HCT116 (cell line): ENCODE results near the gene PIBF1. TPM values are rescaled to one million over a fixed set of nuclear protein-coding genes. Genes with fewer than 3 reads are reported as not detected.

Source experiments
- ATAC-seq: fragments of 200-7000 bp; cut with Tn5 transposase; 2 replicates; pipeline ENCODE4 v1.9.1; 2020; ENCODE audit warnings: mild to moderate bottlenecking, moderate library complexity
- BruUV-seq: library from RNA; stranded (reverse); fragments of 400-500 nt; replicated peaks from 2 replicates; lab custom pipeline; 2021; lab: Mats Ljungman, UMichigan
- CTCF ChIA-PET: fragments of 300-600 bp; sonication (Branson Sonifier 250); formaldehyde crosslinking; loops from one replicate; lab custom pipeline; 2021; ENCODE audit warnings: antibody characterized with exemption; lab: Charles Lee
- POLR2A ChIA-PET: fragments of 300-600, 350-600 bp; sonication (Branson Sonifier 250); formaldehyde crosslinking; loops from one replicate; lab custom pipeline; 2021; ENCODE audit warnings: antibody characterized with exemption; lab: Charles Lee
- RAD21 ChIA-PET, 2 experiments: fragments of 300-600 bp; sonication (Branson Sonifier 250); formaldehyde crosslinking; loops; one replicate each; lab custom pipeline; 2023; ENCODE audit warnings: low total read pairs in 2 of 2; ENCODE audit not compliant: uncharacterized antibody in 2 of 2, unreplicated experiment in 2 of 2, low non-redundant PET in 1 of 2; lab: Charles Lee
- DNase-seq: peaks from one replicate; pipeline ENCODE4 v3.0.0-alpha.2; 2010; ENCODE audit warnings: low read depth, low spot score
- H2AFZ ChIP-seq: fragments of 200-600 bp; shearing (Covaris generic), sonication (generic); 2 replicates; pipeline ENCODE4 v1.6.1; 2017; ENCODE audit warnings: low read depth, mixed run types, mixed read lengths, antibody characterized with exemption, low read length; ENCODE audit not compliant: poor library complexity, severe bottlenecking
- H3K27ac ChIP-seq: 2 replicates; pipeline ENCODE4 v1.5.1; 2012; ENCODE audit warnings: low read depth, low read length
- H3K27me3 ChIP-seq: fragments of 200-600 bp; sonication (generic); 2 replicates; pipeline ENCODE4 v1.6.1; 2016; ENCODE audit warnings: mixed run types, low read length, mixed read lengths; ENCODE audit not compliant: insufficient read depth
- H3K36me3 ChIP-seq, 2 experiments: fragments of 200-500 bp in 1 of 2; fragments of 200-600 bp in 1 of 2; sonication (Bioruptor generic) in 1 of 2; sonication (generic) in 1 of 2; 2 replicates each; pipeline versions ENCODE4 v1.5.1 to v1.6.1; 2014 to 2016; ENCODE audit warnings: low read length in 2 of 2, inconsistent platforms in 1 of 2, mixed read lengths in 1 of 2, mixed run types in 1 of 2; ENCODE audit not compliant: insufficient read depth in 2 of 2, control insufficient read depth in 1 of 2
- H3K4me1 ChIP-seq, 2 experiments: fragments of 200-600 bp in 1 of 2; sonication (generic) in 1 of 2; 2 replicates each; pipeline versions ENCODE4 v1.5.1 to v1.6.1; 2012 to 2017; ENCODE audit warnings: low read length in 2 of 2, inconsistent platforms in 1 of 2, mild to moderate bottlenecking in 1 of 2, mixed read lengths in 1 of 2, mixed run types in 1 of 2, moderate library complexity in 1 of 2; ENCODE audit not compliant: insufficient read depth in 2 of 2, control insufficient read depth in 1 of 2
- H3K4me2 ChIP-seq: fragments of 200-600 bp; sonication (generic); 2 replicates; pipeline ENCODE4 v1.6.1; 2017; ENCODE audit warnings: mixed run types, low read length, mixed read lengths
- H3K4me3 ChIP-seq, 2 experiments: fragments of 200-600 bp in 1 of 2; sonication (generic) in 1 of 2; replicated peaks in 1 of 2; 2 replicates each; pipeline ENCODE4 v1.5.1; 2011 to 2016; ENCODE audit warnings: low read length in 2 of 2, control low read depth in 1 of 2, low read depth in 1 of 2, mild to moderate bottlenecking in 1 of 2, mixed read lengths in 1 of 2, mixed run types in 1 of 2
- H3K79me2 ChIP-seq: fragments of 200-600 bp; sonication (generic); 2 replicates; pipeline ENCODE4 v1.6.1; 2017; ENCODE audit warnings: mild to moderate bottlenecking, mixed run types, low read length, moderate library complexity, mixed read lengths; ENCODE audit not compliant: insufficient read depth
- H3K9ac ChIP-seq: fragments of 200-600 bp; sonication (generic); 2 replicates; pipeline ENCODE4 v1.6.1; 2016; ENCODE audit warnings: low read length, mixed read lengths
- H3K9me2 ChIP-seq: fragments of 200-600 bp; sonication (generic), shearing (Covaris generic); 2 replicates; pipeline ENCODE4 v1.6.1; 2017; ENCODE audit warnings: mixed run types, mild to moderate bottlenecking, moderate library complexity; ENCODE audit not compliant: insufficient read depth
- H3K9me3 ChIP-seq, 2 experiments: fragments of 200-500 bp in 1 of 2; fragments of 200-600 bp in 1 of 2; sonication (Bioruptor generic) in 1 of 2; sonication (generic) in 1 of 2; 2 replicates each; pipeline ENCODE4 v1.6.1; 2014 to 2017; ENCODE audit warnings: low read length in 2 of 2, mixed read lengths in 2 of 2, inconsistent platforms in 1 of 2, low read depth in 1 of 2, mild to moderate bottlenecking in 1 of 2, mixed run types in 1 of 2, moderate library complexity in 1 of 2; ENCODE audit not compliant: control insufficient read depth in 1 of 2, insufficient read depth in 1 of 2
- H4K20me1 ChIP-seq: fragments of 200-600 bp; sonication (generic), shearing (Covaris generic); 2 replicates; pipeline ENCODE4 v1.6.1; 2017; ENCODE audit warnings: mixed run types, mild to moderate bottlenecking, moderate library complexity; ENCODE audit not compliant: insufficient read depth
- CBX3 ChIP-seq: IDR thresholded peaks from 2 replicates; pipeline ENCODE4 v1.6.1; 2012; ENCODE audit warnings: low read depth
- CEBPB ChIP-seq: IDR thresholded peaks from 2 replicates; pipeline ENCODE4 v1.6.1; 2012; ENCODE audit warnings: low read depth
- EGR1 ChIP-seq: IDR thresholded peaks from 2 replicates; pipeline ENCODE4 v1.6.1; 2012; ENCODE audit warnings: low read depth
- ELF1 ChIP-seq: IDR thresholded peaks from 2 replicates; pipeline ENCODE4 v1.6.1; 2012; ENCODE audit warnings: low read depth, borderline replicate concordance
- EZH2phosphoT487 ChIP-seq: fragments of 200-600 bp; IDR thresholded peaks from 2 replicates; pipeline ENCODE4 v1.6.1; 2018; ENCODE audit warnings: antibody characterized with exemption, borderline replicate concordance
- TCF7L2 ChIP-seq: IDR thresholded peaks from 2 replicates; pipeline ENCODE4 v1.7.0; 2011; ENCODE audit warnings: borderline replicate concordance, inconsistent platforms; ENCODE audit not compliant: insufficient read depth, insufficient read length; ENCODE audit errors: extremely low read depth
- ZNF274 ChIP-seq: fragments of 200-500 bp; sonication (Bioruptor generic); IDR thresholded peaks from 2 replicates; pipeline ENCODE4 v1.6.1; 2014; ENCODE audit warnings: mild to moderate bottlenecking, low read depth, low read length, inconsistent platforms
- intact Hi-C: fragments of 100-400 bp; cut with micrococcal nuclease; formaldehyde crosslinking; loops from 2 replicates; pipeline ENCODE4 v1.10.0; 2022
- total RNA-seq: library from RNA; stranded (reverse); gene quantifications from one replicate; pipeline ENCODE4 v1.2.1, GENCODE V29; 2021; ENCODE audit not compliant: unreplicated experiment
- TF ChIP-seq, protein P1 (sequence below): IDR thresholded peaks from 2 replicates; pipeline ENCODE4 v1.6.1; 2011; ENCODE audit warnings: mild to moderate bottlenecking, low read length, moderate library complexity; ENCODE audit not compliant: insufficient replicate concordance; ENCODE audit errors: extremely low read depth
- TF ChIP-seq, protein P2 (sequence below), 3 experiments: fragments of 200-600 bp in 1 of 3; sonication (generic) in 1 of 3; IDR thresholded peaks in 2 of 3; conservative IDR thresholded peaks in 1 of 3; 2 replicates each; pipeline ENCODE4 v1.5.1; 2012 to 2017; ENCODE audit warnings: low read depth in 2 of 3, low read length in 2 of 3, antibody characterized with exemption in 1 of 3, borderline replicate concordance in 1 of 3, control low read depth in 1 of 3, mild to moderate bottlenecking in 1 of 3, mixed read lengths in 1 of 3, mixed run types in 1 of 3, moderate library complexity in 1 of 3; ENCODE audit not compliant: insufficient read depth in 1 of 3

Gene PIBF1
- total RNA-seq, 1 experiment from 2014 or later, result 21.1 TPM

GRCh38 chr13:73056565-73056962, 274.6 kb downstream of the PIBF1 start:
- H4K20me1 ChIP-seq, result peaks cover 4% of the 10 kb centered on the region; the same call in 1 of the 2 replicates
- intact Hi-C loops, result loop anchor here (2.0 to 5.0 kb wide), 3 partner anchors 214 to 651 kb away; no protein-coding TSS in a partner anchor
- DNase-seq (no peak), ATAC-seq (no peak)
- peaks cover 24% of the 10 kb centered on the region for H3K79me2 ChIP-seq
- H2AFZ ChIP-seq, result peak overlapping the region; percentile 42
- TF ChIP-seq EZH2phosphoT487 (no peak), ELF1 (no peak), TCF7L2 (no peak), CEBPB (no peak), ZNF274 (no peak), CBX3 (no peak), EGR1 (no peak)
- TF ChIP-seq, protein P1, sequence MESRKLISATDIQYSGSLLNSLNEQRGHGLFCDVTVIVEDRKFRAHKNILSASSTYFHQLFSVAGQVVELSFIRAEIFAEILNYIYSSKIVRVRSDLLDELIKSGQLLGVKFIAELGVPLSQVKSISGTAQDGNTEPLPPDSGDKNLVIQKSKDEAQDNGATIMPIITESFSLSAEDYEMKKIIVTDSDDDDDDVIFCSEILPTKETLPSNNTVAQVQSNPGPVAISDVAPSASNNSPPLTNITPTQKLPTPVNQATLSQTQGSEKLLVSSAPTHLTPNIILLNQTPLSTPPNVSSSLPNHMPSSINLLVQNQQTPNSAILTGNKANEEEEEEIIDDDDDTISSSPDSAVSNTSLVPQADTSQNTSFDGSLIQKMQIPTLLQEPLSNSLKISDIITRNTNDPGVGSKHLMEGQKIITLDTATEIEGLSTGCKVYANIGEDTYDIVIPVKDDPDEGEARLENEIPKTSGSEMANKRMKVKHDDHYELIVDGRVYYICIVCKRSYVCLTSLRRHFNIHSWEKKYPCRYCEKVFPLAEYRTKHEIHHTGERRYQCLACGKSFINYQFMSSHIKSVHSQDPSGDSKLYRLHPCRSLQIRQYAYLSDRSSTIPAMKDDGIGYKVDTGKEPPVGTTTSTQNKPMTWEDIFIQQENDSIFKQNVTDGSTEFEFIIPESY, result no peak
- TF ChIP-seq, protein P2, sequence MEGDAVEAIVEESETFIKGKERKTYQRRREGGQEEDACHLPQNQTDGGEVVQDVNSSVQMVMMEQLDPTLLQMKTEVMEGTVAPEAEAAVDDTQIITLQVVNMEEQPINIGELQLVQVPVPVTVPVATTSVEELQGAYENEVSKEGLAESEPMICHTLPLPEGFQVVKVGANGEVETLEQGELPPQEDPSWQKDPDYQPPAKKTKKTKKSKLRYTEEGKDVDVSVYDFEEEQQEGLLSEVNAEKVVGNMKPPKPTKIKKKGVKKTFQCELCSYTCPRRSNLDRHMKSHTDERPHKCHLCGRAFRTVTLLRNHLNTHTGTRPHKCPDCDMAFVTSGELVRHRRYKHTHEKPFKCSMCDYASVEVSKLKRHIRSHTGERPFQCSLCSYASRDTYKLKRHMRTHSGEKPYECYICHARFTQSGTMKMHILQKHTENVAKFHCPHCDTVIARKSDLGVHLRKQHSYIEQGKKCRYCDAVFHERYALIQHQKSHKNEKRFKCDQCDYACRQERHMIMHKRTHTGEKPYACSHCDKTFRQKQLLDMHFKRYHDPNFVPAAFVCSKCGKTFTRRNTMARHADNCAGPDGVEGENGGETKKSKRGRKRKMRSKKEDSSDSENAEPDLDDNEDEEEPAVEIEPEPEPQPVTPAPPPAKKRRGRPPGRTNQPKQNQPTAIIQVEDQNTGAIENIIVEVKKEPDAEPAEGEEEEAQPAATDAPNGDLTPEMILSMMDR (IDR thresholded peaks at IDR 0.05 in 2 of 3, conservative IDR thresholded peaks at IDR 0.05 in 1 of 3; ENCODE audit: borderline replicate concordance in 1 of 3, insufficient read depth in 1 of 3, low read depth in 2 of 3, low read length in 2 of 3), result no peak
- peak overlapping the region; percentile 1 to 44 for H3K4me3 ChIP-seq
- no peaks in the 10 kb centered on the region for H3K27me3 ChIP-seq
- H3K9ac ChIP-seq, result peak overlapping the region; percentile 45
- peaks cover 31 to 51% of the 10 kb centered on the region in 2 experiments for H3K4me1 ChIP-seq
- ChIA-PET POLR2A (interaction anchor here (0.6 to 1.3 kb wide), 2 partner anchors 165 to 365 kb away, joined by 3 to 5 read pairs; no protein-coding TSS in a partner anchor), CTCF (interaction anchor here (0.7 to 1.7 kb wide), 2 partner anchors 217 to 537 kb away, joined by 3 to 4 read pairs; no protein-coding TSS in a partner anchor), RAD21 (interaction anchor here in 1 of 2 experiments (0.9 kb wide), 1 partner anchor 641 kb away, joined by 3 read pairs; no protein-coding TSS in a partner anchor)
- H3K27ac ChIP-seq, result peak overlapping the region; percentile 67; the same call in 1 of the 2 replicates
- no TSS peak for BruUV-seq
- H3K36me3 ChIP-seq, result no peaks in the 10 kb centered on the region
- no peaks in the 10 kb centered on the region for H3K9me3 ChIP-seq
- peak overlapping the region; percentile 90 for H3K4me2 ChIP-seq
- H3K9me2 ChIP-seq, result no peaks in the 10 kb centered on the region
